HG03575 (cell line): ENCODE results near the gene DPPA5.
"Not testable (repeated sequence)": the region's sequence is repeated elsewhere in the genome, so short reads cannot be mapped to it uniquely, and the experiment has no call there.

Experiments used
- ATAC-seq: cut with Tn5 transposase; IDR thresholded peaks from one replicate; pipeline ENCODE4 v1.9.1; 2021; ENCODE audit not compliant: unreplicated experiment, insufficient number of reproducible peaks, low FRiP score; ENCODE audit errors: extremely low read depth

DPPA5 gene

GRCh38 chr6:73367761-73368355 lies 13.8 kb upstream of the DPPA5 start:
- ATAC-seq: no peak

- no peak for ATAC-seq
These were observed 10.5 kb upstream of the DPPA5 start for GRCh38 chr6:73364549-73364948.

DNA sequence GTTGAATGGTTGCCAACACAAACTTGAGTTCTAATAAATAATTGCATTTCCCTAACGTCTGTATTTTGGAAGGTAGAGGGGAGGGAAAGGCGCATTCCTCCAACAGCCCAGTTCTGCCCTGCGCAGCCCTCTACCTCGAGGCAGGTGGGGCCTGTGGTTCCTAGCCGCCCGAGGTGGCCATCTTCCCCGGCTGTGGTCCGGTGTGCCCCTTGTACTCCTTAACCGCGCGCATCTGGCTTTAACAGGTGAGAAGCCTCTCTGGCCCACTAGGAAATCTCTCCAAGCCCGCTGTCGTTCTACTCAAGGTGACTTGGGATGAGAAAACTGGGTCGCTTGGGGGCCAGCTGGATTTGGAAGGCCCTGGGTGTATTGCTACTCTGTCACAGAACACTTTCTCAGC lies 10.0 kb upstream of the DPPA5 start:
- ATAC-seq: no peak

DNA sequence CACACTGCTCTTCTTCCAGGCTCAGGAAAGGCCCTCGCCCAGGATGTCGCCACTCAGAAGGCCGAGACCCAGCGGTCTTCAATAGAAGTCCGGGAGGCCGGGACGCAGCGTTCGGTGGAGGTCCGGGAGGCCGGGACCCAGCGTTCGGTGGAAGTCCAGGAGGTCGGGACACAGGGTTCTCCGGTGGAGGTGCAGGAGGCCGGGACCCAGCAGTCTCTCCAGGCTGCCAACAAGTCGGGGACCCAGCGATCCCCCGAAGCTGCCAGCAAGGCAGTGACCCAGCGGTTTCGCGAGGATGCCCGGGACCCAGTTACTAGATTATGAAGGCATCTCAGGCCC lies 9.4 kb upstream of the DPPA5 start:
- ATAC-seq: no peak

DNA sequence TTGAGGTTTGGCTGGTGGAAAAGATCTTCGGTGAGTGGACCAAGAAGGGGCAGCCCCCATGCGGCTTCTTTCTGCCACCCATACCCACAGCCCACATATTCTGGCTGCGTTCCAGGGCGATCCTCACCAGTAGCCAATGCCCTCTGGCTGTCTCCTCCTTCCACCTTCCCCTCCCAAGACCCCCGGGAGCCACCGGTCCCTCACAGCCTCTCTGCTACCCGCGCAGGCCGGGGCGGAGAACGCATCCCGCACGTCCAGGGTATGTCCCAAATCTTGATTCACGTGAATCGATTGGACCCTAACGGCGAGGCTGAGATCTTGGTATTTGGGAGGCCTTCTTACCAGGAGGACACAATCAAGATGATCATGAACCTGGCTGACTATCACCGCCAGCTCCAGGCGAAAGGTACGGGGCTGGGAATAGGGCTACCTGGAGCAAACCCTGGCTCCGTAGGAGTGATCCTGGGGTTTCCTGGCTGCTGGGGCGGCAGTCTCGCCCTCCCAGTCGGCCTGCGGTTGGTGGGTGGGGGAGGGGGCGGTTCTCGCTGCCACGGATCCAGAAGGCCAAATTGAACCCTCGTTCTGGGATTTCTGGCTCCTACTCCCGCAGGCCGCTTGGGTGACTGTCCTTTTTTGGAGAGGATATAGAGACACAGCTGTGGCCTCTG lies 8.9 kb upstream of the DPPA5 start:
- no peak for ATAC-seq

DNA sequence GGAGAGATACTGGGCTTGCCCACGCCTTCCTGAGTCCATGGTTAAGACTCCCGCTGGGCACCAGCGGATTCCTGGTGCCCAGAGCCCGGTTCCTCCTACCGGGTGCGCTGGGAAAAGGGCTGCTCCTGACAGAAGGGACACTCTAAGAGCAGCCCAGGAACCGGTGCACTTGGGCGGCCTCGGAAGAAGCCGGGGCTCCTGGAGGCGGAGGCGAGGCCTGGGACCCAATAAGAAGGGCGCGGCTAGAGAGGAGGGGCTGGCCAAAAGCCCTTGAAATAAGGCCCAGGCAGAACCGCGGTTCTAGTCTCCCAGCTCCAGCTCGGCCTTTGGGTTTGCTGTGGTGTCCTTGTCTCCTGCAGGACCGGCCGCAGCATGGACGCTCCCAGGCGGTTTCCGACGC lies 8.3 kb upstream of the DPPA5 start, which contains the start of gene KHDC3L:
Gene KHDC3L (plus strand): TSS at position 301 of the 400 bp plus-strand sequence. CDS start 72 bp downstream, at position 373.
- ATAC-seq: no peak

GRCh38 chr6:73349311-73349710 lies 4.8 kb downstream of the DPPA5 start:
- no peak for ATAC-seq

GRCh38 chr6:73348550-73349204 lies 5.4 kb downstream of the DPPA5 start:
- ATAC-seq: no peak

DNA sequence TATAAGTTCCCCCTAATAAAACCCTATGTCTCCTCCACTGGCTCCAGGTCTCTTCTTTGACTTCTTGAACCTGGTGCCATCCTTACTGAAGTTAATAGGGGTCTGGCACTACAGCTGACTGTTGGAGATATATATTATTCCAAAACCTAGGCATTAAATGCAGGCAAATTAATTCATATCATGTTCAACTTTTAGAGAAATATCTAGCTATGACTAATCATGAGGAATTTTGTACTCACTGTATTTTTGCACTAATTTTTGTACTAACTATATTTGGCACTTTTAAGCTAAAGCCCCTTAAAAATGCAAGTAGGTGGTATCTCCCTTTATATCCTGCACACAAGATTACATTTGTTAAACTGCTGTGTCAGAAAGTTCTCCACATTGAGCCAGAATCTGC lies 10.9 kb downstream of the DPPA5 start:
- no peak for ATAC-seq

DNA sequence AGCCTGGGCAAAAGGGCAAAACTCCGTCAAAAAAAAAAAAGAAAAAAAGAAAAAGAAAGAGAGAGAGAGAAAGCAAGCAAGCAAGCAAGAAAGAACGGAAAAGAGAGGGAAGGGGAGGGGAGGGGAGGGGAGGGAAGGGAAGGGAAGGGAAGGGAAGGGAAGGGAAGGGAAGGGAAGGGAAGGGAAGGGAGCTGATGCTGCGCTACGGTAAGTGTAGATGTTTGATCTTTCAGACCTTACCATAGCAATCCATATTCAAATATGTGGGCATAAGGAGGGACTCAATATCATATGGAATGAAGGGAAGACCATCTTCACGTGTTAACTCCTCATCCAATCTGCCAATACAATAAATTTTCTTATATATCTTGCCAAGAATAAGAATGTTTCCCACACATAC lies 11.9 kb downstream of the DPPA5 start:
- ATAC-seq: no peak

GRCh38 chr6:73341335-73341734 lies 12.7 kb downstream of the DPPA5 start:
- ATAC-seq: no peak

DNA sequence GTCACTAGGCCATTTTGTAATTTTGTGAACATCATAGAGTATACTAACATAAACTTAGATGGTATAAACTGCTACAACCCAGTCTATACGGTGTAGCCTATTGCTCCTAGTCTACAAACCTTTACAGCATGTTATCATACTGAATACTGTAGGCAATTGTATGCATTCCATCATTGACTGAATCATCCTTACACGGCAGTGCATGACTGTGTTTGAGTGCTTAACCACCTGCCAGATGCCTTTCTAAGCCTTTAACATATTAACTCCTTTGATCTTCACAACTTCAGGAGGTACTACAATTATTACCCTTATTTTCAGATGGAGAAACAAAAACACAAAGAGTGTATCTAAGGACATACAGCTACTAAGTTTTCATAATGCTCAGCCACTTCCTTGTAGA lies 14.0 kb downstream of the DPPA5 start:
- no peak for ATAC-seq

- no peak for ATAC-seq
These were observed 14.7 kb downstream of the DPPA5 start for GRCh38 chr6:73339340-73339739.

- ATAC-seq: peak; percentile 73
These were observed 24.9 kb downstream of the DPPA5 start for GRCh38 chr6:73329201-73329600.

DNA sequence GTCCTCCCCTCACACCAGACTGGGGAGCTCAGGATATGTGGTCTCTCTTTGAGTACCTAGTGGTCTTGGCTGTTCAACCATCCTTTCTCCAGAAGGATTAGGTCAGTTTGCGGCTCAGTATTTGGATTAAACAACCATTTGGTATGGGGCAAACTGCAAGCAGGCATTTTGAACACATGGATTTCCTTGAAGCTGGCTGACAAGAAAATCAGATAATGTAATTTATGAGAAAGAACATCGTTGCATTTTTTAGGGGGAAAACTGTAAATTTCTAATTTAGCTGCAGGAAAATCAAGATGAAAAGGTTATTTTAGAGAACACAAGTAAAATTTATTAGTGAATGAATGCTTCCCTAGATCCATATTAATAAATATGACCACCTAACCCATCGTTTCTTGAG lies 25.3 kb downstream of the DPPA5 start:
- no peak for ATAC-seq

GRCh38 chr6:73325656-73326055 lies 28.4 kb downstream of the DPPA5 start:
- ATAC-seq: no peak

DNA sequence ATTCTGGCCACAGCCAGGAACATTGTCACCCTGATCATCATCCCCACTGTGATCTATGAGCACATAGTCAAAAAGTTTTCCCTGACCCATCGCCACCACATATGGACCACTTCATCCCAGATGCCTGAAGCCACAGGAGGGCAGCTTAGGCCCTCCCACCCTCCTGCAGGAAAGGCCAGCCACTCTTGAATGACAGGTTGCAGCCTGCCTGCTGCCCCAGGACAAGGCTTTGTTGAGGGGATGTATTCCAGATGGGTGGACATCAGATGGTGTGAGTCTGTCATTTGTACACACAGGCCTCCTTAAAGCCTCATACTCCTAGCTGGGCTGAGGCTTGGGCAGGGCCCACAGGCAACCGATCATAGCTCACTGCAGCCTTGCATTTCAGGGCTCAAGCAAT lies 30.8 kb downstream of the DPPA5 start:
- no peak for ATAC-seq

- ATAC-seq: no peak
These were observed 39.2 kb downstream of the DPPA5 start for GRCh38 chr6:73314577-73315492.

DNA sequence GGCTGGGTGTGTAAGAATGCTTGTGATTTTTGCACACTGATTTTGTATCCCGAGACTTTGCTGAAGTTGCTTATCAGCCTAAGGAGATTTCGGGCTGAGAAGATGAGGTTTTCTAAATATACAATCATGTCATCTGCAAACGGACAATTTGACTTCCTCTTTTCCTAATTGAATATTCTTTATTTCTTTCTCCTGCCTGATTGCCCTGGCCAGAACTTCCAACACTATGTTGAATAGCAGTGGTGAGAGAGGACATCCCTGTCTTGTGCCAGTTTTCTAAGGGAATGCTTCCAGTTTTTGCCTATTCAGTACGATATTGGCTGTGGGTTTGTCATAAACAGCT lies 43.6 kb downstream of the DPPA5 start:
- not testable (repeated sequence) for ATAC-seq
